GM06990 (cell line): Measurements from ENCODE around the gene CLK4.

Source experiments
- DNase-seq: peaks from one replicate; pipeline ENCODE4 v3.0.0-alpha.2; 2011; ENCODE audit not compliant: insufficient read length; ENCODE audit errors: extremely low read depth
- H3K27me3 ChIP-seq: replicated peaks from 2 replicates; pipeline ENCODE4 v1.6.0; 2011; ENCODE audit warnings: low read length; ENCODE audit not compliant: control insufficient read depth, insufficient read depth
- H3K36me3 ChIP-seq: 2 replicates; pipeline ENCODE4 v1.5.1; 2011; ENCODE audit warnings: low read length; ENCODE audit not compliant: control insufficient read depth, insufficient read depth
- H3K4me3 ChIP-seq: replicated peaks from 2 replicates; pipeline ENCODE4 v1.5.1; 2011; ENCODE audit warnings: low read depth, mild to moderate bottlenecking, control low read depth, low read length
- CTCF ChIP-seq: IDR thresholded peaks from 2 replicates; pipeline ENCODE4 v1.5.1; 2011; ENCODE audit warnings: low read length, control low read depth, mild to moderate bottlenecking, inconsistent platforms; ENCODE audit not compliant: insufficient read depth, poor library complexity, severe bottlenecking

CLK4 gene

GRCh38 chr5:178560911-178561310 is 65.9 kb downstream of the CLK4 start:
- Histone ChIP-seq H3K27me3 (no peaks in the 10 kb centered on the region), H3K4me3 (no peak overlapping the region), H3K36me3 (no peaks in the 10 kb centered on the region)
- no peak for DNase-seq
- TF ChIP-seq CTCF, result no peak

GRCh38 chr5:178557416-178557815 is 69.4 kb downstream of the CLK4 start:
- no peak for TF ChIP-seq CTCF
- no peak for DNase-seq
- no peaks in the 10 kb centered on the region for H3K36me3 ChIP-seq
- H3K27me3 ChIP-seq, result no peaks in the 10 kb centered on the region; the same call in 1 of the 2 replicates
- H3K4me3 ChIP-seq, result no peak overlapping the region

GRCh38 chr5:178555771-178556211 is 71.1 kb downstream of the CLK4 start:
- no peak for TF ChIP-seq CTCF
- no peak overlapping the region for H3K4me3 ChIP-seq
- no peaks in the 10 kb centered on the region for H3K36me3 ChIP-seq
- DNase-seq, result no peak
- no peaks in the 10 kb centered on the region; the same call in 1 of the 2 replicates for H3K27me3 ChIP-seq

- no peaks in the 10 kb centered on the region for H3K36me3 ChIP-seq
- H3K27me3 ChIP-seq, result no peaks in the 10 kb centered on the region; the same call in 1 of the 2 replicates
- no peak for TF ChIP-seq CTCF
Measured at GRCh38 chr5:178555005-178555404, 71.8 kb downstream of the CLK4 start.

GRCh38 chr5:178554311-178554710 is 72.5 kb downstream of the CLK4 start:
- Histone ChIP-seq H3K27me3 (no peaks in the 10 kb centered on the region; the same call in 1 of the 2 replicates), H3K4me3 (no peak overlapping the region), H3K36me3 (no peaks in the 10 kb centered on the region)
- no peak for TF ChIP-seq CTCF
- no peak for DNase-seq

More at GRCh38 chr5:178555005-178555404, 71.8 kb downstream of the CLK4 start:
- no peak for DNase-seq
- no peak overlapping the region for H3K4me3 ChIP-seq

- TF ChIP-seq CTCF, result no peak
- H3K4me3 ChIP-seq, result no peak overlapping the region
- no peaks in the 10 kb centered on the region for H3K36me3 ChIP-seq
- DNase-seq, result no peak
- no peaks in the 10 kb centered on the region; the same call in 1 of the 2 replicates for H3K27me3 ChIP-seq
Measured at GRCh38 chr5:178553517-178553916, 73.3 kb downstream of the CLK4 start.
